Central memory CD4-positive, alpha-beta T cell (primary cell): ENCODE results near the gene SULT1A2.
"Not testable (repeated sequence)": the region's sequence is repeated elsewhere in the genome, so short reads cannot be mapped to it uniquely, and the experiment has no call there.

ENCODE experiments used
- DNase-seq: peaks from one replicate; pipeline ENCODE4 v3.0.0; 2022

SULT1A2 gene

GRCh38 chr16:28609631-28610594 is 13.1 kb upstream of the SULT1A2 start, which contains the start of gene SULT1A1:
TSS of gene SULT1A1 (minus strand) at chr16:28610044. CDS start at chr16:28608855, 1,189 bp downstream.
- DNase-seq = no peak

- DNase-seq = not testable (repeated sequence)
Observed at GRCh38 chr16:28608867-28609596, 12.2 kb upstream of the SULT1A2 start.

GRCh38 chr16:28608496-28608808 is 11.6 kb upstream of the SULT1A2 start:
- not testable (repeated sequence) for DNase-seq

- DNase-seq = not testable (repeated sequence)
Observed at GRCh38 chr16:28607681-28608495, 11.0 kb upstream of the SULT1A2 start.

GRCh38 chr16:28607116-28607623 is 10.3 kb upstream of the SULT1A2 start:
- no peak for DNase-seq

GRCh38 chr16:28606291-28607115 is 9.7 kb upstream of the SULT1A2 start:
- no peak for DNase-seq

- DNase-seq = no peak
Observed at GRCh38 chr16:28604186-28604565, 7.3 kb upstream of the SULT1A2 start.

GRCh38 chr16:28603381-28604185 is 6.7 kb upstream of the SULT1A2 start:
- no peak for DNase-seq

- no peak for DNase-seq
Observed at GRCh38 chr16:28602529-28602928, 5.7 kb upstream of the SULT1A2 start.

- not testable (repeated sequence) for DNase-seq
Observed at GRCh38 chr16:28602062-28602461, 5.2 kb upstream of the SULT1A2 start.

GRCh38 chr16:28601589-28601988 is 4.7 kb upstream of the SULT1A2 start:
- not testable (repeated sequence) for DNase-seq

GRCh38 chr16:28600965-28601364 is 4.1 kb upstream of the SULT1A2 start:
- not testable (repeated sequence) for DNase-seq

- not testable (repeated sequence) for DNase-seq
Observed at GRCh38 chr16:28599377-28600285, 2.8 kb upstream of the SULT1A2 start.

- no peak for DNase-seq
Observed at GRCh38 chr16:28597692-28598261, 927 bp upstream of the SULT1A2 start.

GRCh38 chr16:28596115-28596630 is 677 bp downstream of the SULT1A2 start:
- no peak for DNase-seq

GRCh38 chr16:28595451-28595850 is 1.4 kb downstream of the SULT1A2 start:
- not testable (repeated sequence) for DNase-seq

- DNase-seq = no peak
Observed at GRCh38 chr16:28592979-28593553, 3.8 kb downstream of the SULT1A2 start.

GRCh38 chr16:28592511-28592910 is 4.3 kb downstream of the SULT1A2 start:
- DNase-seq = no peak

GRCh38 chr16:28591355-28591754 is 5.5 kb downstream of the SULT1A2 start:
- no peak for DNase-seq
